Caki2 (cell line): ENCODE data around the gene SHTN1. TPM values are rescaled to one million over a fixed set of nuclear protein-coding genes. Genes with fewer than 3 reads are reported as not detected.

Source experiments
- DNase-seq: peaks from one replicate; pipeline ENCODE4 v3.0.0-alpha.2; 2015; ENCODE audit warnings: low read depth
- in situ Hi-C: cut with HindIII; loops from 2 replicates; pipeline ENCODE4 v1.10.0; 2016; ENCODE audit warnings: low sequenced_read_pairs, low pct_unique_long_range_greater_than_20kb, mixed read lengths
- total RNA-seq: library from RNA; depleted of rRNA; stranded (reverse); fragments of >200 nt; shearing (Covaris generic); gene quantifications from 2 replicates; pipeline ENCODE4 v1.2.3, GENCODE V29; 2014; ENCODE audit warnings: low replicate concordance

Gene SHTN1
- total RNA-seq, 1 experiment from 2014 or later, result 44.9 TPM

- in situ Hi-C loops, result no loop called here
- DNase-seq, result no peak
These were observed 15.5 kb downstream of the SHTN1 start for GRCh38 chr10:116989439-116989838.

- in situ Hi-C loops, result no loop called here
- DNase-seq, result no peak
These were observed 16.7 kb downstream of the SHTN1 start for GRCh38 chr10:116988311-116988710.

GRCh38 chr10:116985611-116986010 is 19.4 kb downstream of the SHTN1 start:
- in situ Hi-C loops, result no loop called here
- no peak for DNase-seq

- in situ Hi-C loops, result no loop called here
- no peak for DNase-seq
These were observed 20.6 kb downstream of the SHTN1 start for GRCh38 chr10:116984202-116984990.

- in situ Hi-C loops, result no loop called here
- DNase-seq, result no peak
These were observed 24.9 kb downstream of the SHTN1 start for GRCh38 chr10:116980041-116980440.

- in situ Hi-C loops, result no loop called here
- no peak for DNase-seq
These were observed 26.1 kb downstream of the SHTN1 start for GRCh38 chr10:116978901-116979300.

GRCh38 chr10:116974456-116975005 is 30.5 kb downstream of the SHTN1 start:
- in situ Hi-C loops, result no loop called here
- DNase-seq, result no peak

GRCh38 chr10:116973946-116974455 is 31.0 kb downstream of the SHTN1 start:
- in situ Hi-C loops, result no loop called here
- DNase-seq, result no peak

- DNase-seq, result no peak
- in situ Hi-C loops, result no loop called here
These were observed 31.5 kb downstream of the SHTN1 start for GRCh38 chr10:116973371-116973905.

GRCh38 chr10:116972131-116972530 is 32.9 kb downstream of the SHTN1 start:
- in situ Hi-C loops, result no loop called here
- no peak for DNase-seq

GRCh38 chr10:116970050-116970449 is 34.9 kb downstream of the SHTN1 start:
- DNase-seq, result no peak
- in situ Hi-C loops, result no loop called here

GRCh38 chr10:116968331-116968730 is 36.7 kb downstream of the SHTN1 start:
- in situ Hi-C loops, result no loop called here
- no peak for DNase-seq

- in situ Hi-C loops, result no loop called here
- no peak for DNase-seq
These were observed 43.4 kb downstream of the SHTN1 start for GRCh38 chr10:116961406-116962251.

- in situ Hi-C loops, result no loop called here
- no peak for DNase-seq
These were observed 44.8 kb downstream of the SHTN1 start for GRCh38 chr10:116960066-116960776.

- no peak for DNase-seq
- in situ Hi-C loops, result no loop called here
These were observed 52.3 kb downstream of the SHTN1 start for GRCh38 chr10:116952729-116953128.

- in situ Hi-C loops, result no loop called here
- DNase-seq, result no peak
These were observed 56.5 kb downstream of the SHTN1 start for GRCh38 chr10:116948530-116948870.

GRCh38 chr10:116947841-116948529 is 57.0 kb downstream of the SHTN1 start:
- peak; percentile 57 for DNase-seq
- in situ Hi-C loops, result no loop called here

- in situ Hi-C loops, result no loop called here
- no peak for DNase-seq
These were observed 60.1 kb downstream of the SHTN1 start for GRCh38 chr10:116944911-116945310.
